Urinary bladder (tissue), 4 donors: ENCODE results near the gene NCOA1. TPM values are rescaled to one million over a fixed set of nuclear protein-coding genes. Genes with fewer than 3 reads are reported as not detected.

ENCODE experiments used
- DNase-seq: peaks from one replicate; pipeline ENCODE4 v3.0.0-alpha.2; 2015; ENCODE audit errors: extremely low spot score
- H3K27ac ChIP-seq: one replicate; pipeline ENCODE4 v1.5.1; 2013; ENCODE audit warnings: low read depth, mild to moderate bottlenecking, moderate library complexity
- H3K36me3 ChIP-seq: one replicate; pipeline ENCODE4 v1.6.1; 2013; ENCODE audit warnings: mild to moderate bottlenecking, moderate library complexity; ENCODE audit not compliant: insufficient read depth
- H3K4me1 ChIP-seq: one replicate; pipeline ENCODE4 v1.6.1; 2013; ENCODE audit warnings: mild to moderate bottlenecking, moderate library complexity; ENCODE audit not compliant: insufficient read depth
- H3K4me3 ChIP-seq: one replicate; pipeline ENCODE4 v1.5.1; 2013; ENCODE audit warnings: low read depth, low read length
- WGBS: extraction: QIAGEN DNeasy Blood & Tissue Kit; methylation state at CpG from one replicate; pipeline ENCODE4 v1.1.7; 2013; 5-methylcytosine and 5-hydroxymethylcytosine counted together
- polyA plus RNA-seq: library from polyadenylated mRNA; stranded (reverse); fragments of 200-250 nt; gene quantifications from one replicate; pipeline ENCODE4 v1.2.3, GENCODE V29; 2013
- total RNA-seq: library from RNA; depleted of rRNA; stranded (reverse); fragments of >200 nt; gene quantifications from one replicate; pipeline ENCODE4 v1.2.3, GENCODE V29; 2014
- donor health status: healthy with polysubstance abuse.
- donor health status: healthy.

Gene NCOA1
- total and polyA plus RNA-seq, 2 donors, result 24.4 to 107 TPM

GRCh38 chr2:24505534-24506275, 14.7 kb downstream of the NCOA1 start:
- WGBS, result 96% methylated on average over 6 of the region's 6 CpGs
- DNase-seq, result no peak
- Histone ChIP-seq H3K27ac (no peak overlapping the region), H3K4me3 (no peak overlapping the region), H3K4me1 (no peaks in the 10 kb centered on the region), H3K36me3 (no peaks in the 10 kb centered on the region)

GRCh38 chr2:24507549-24507948, 16.5 kb downstream of the NCOA1 start:
- no peaks in the 10 kb centered on the region for H3K36me3 ChIP-seq
- no peak overlapping the region for H3K4me3 ChIP-seq
- no peak for DNase-seq
- no peak overlapping the region for H3K27ac ChIP-seq
- 73% methylated on average over 4 of the region's 4 CpGs for WGBS
- no peaks in the 10 kb centered on the region for H3K4me1 ChIP-seq

GRCh38 chr2:24508878-24509277, 17.8 kb downstream of the NCOA1 start:
- H3K27ac ChIP-seq, result no peak overlapping the region
- H3K4me3 ChIP-seq, result no peak overlapping the region
- no peak for DNase-seq
- 97% methylated on average over 1 of the region's 1 CpG for WGBS
- no peaks in the 10 kb centered on the region for H3K4me1 ChIP-seq
- H3K36me3 ChIP-seq, result no peaks in the 10 kb centered on the region

GRCh38 chr2:24509425-24509824, 18.4 kb downstream of the NCOA1 start:
- DNase-seq, result no peak
- Histone ChIP-seq H3K4me3 (no peak overlapping the region), H3K4me1 (no peaks in the 10 kb centered on the region), H3K36me3 (no peaks in the 10 kb centered on the region), H3K27ac (no peak overlapping the region)
- WGBS, result 97% methylated on average over 1 of the region's 1 CpG

GRCh38 chr2:24509840-24510239, 18.8 kb downstream of the NCOA1 start:
- no peak for DNase-seq
- Histone ChIP-seq H3K4me1 (no peaks in the 10 kb centered on the region), H3K4me3 (no peak overlapping the region), H3K27ac (no peak overlapping the region), H3K36me3 (no peaks in the 10 kb centered on the region)
- 98% methylated on average over 3 of the region's 3 CpGs for WGBS

GRCh38 chr2:24510771-24511170, 19.7 kb downstream of the NCOA1 start:
- WGBS, result 96% methylated on average over 1 of the region's 1 CpG

GRCh38 chr2:24511198-24511597, 20.1 kb downstream of the NCOA1 start:
- H3K4me3 ChIP-seq, result no peak overlapping the region
- H3K4me1 ChIP-seq, result no peaks in the 10 kb centered on the region
- no peak overlapping the region for H3K27ac ChIP-seq
- 86% methylated on average over 2 of the region's 2 CpGs for WGBS
- DNase-seq, result no peak
- no peaks in the 10 kb centered on the region for H3K36me3 ChIP-seq

More at GRCh38 chr2:24510771-24511170, 19.7 kb downstream of the NCOA1 start:
- DNase-seq, result no peak
- H3K4me1 ChIP-seq, result no peaks in the 10 kb centered on the region
- H3K4me3 ChIP-seq, result no peak overlapping the region
- H3K36me3 ChIP-seq, result no peaks in the 10 kb centered on the region
- H3K27ac ChIP-seq, result no peak overlapping the region

- no peak for DNase-seq
- Histone ChIP-seq H3K27ac (no peak overlapping the region), H3K36me3 (no peaks in the 10 kb centered on the region), H3K4me1 (no peaks in the 10 kb centered on the region), H3K4me3 (no peak overlapping the region)
- 85% methylated on average over 3 of the region's 3 CpGs for WGBS
Measured at GRCh38 chr2:24511894-24512293, 20.8 kb downstream of the NCOA1 start.

- Histone ChIP-seq H3K36me3 (no peaks in the 10 kb centered on the region), H3K4me1 (no peaks in the 10 kb centered on the region), H3K27ac (no peak overlapping the region), H3K4me3 (no peak overlapping the region)
- DNase-seq, result no peak
- WGBS, result 47% methylated on average over 2 of the region's 2 CpGs
Measured at GRCh38 chr2:24512404-24512803, 21.4 kb downstream of the NCOA1 start.

- WGBS, result 84% methylated on average over 6 of the region's 6 CpGs
- Histone ChIP-seq H3K4me3 (no peak overlapping the region), H3K4me1 (no peaks in the 10 kb centered on the region), H3K36me3 (no peaks in the 10 kb centered on the region), H3K27ac (no peak overlapping the region)
- no peak for DNase-seq
Measured at GRCh38 chr2:24512831-24513230, 21.8 kb downstream of the NCOA1 start.

GRCh38 chr2:24513281-24514071, 22.4 kb downstream of the NCOA1 start:
- no peak overlapping the region for H3K27ac ChIP-seq
- H3K4me1 ChIP-seq, result no peaks in the 10 kb centered on the region
- no peak overlapping the region for H3K4me3 ChIP-seq
- DNase-seq, result no peak
- 86% methylated on average over 9 of the region's 9 CpGs for WGBS
- no peaks in the 10 kb centered on the region for H3K36me3 ChIP-seq

GRCh38 chr2:24514820-24515219, 23.8 kb downstream of the NCOA1 start:
- Histone ChIP-seq H3K36me3 (no peaks in the 10 kb centered on the region), H3K27ac (no peak overlapping the region), H3K4me3 (no peak overlapping the region), H3K4me1 (no peaks in the 10 kb centered on the region)
- WGBS, result 86% methylated on average over 2 of the region's 2 CpGs
- DNase-seq, result no peak

GRCh38 chr2:24515335-24515734, 24.3 kb downstream of the NCOA1 start:
- 76% methylated on average over 2 of the region's 2 CpGs for WGBS
- H3K27ac ChIP-seq, result no peak overlapping the region
- DNase-seq, result no peak
- no peak overlapping the region for H3K4me3 ChIP-seq
- H3K4me1 ChIP-seq, result no peaks in the 10 kb centered on the region
- no peaks in the 10 kb centered on the region for H3K36me3 ChIP-seq

- 93% methylated on average over 2 of the region's 2 CpGs for WGBS
- Histone ChIP-seq H3K4me1 (no peaks in the 10 kb centered on the region), H3K36me3 (no peaks in the 10 kb centered on the region), H3K4me3 (no peak overlapping the region), H3K27ac (no peak overlapping the region)
- DNase-seq, result no peak
Measured at GRCh38 chr2:24515831-24516230, 24.8 kb downstream of the NCOA1 start.
